Measurements from ENCODE around the gene FAM20B.

- TF ChIP-seq, protein P1, sequence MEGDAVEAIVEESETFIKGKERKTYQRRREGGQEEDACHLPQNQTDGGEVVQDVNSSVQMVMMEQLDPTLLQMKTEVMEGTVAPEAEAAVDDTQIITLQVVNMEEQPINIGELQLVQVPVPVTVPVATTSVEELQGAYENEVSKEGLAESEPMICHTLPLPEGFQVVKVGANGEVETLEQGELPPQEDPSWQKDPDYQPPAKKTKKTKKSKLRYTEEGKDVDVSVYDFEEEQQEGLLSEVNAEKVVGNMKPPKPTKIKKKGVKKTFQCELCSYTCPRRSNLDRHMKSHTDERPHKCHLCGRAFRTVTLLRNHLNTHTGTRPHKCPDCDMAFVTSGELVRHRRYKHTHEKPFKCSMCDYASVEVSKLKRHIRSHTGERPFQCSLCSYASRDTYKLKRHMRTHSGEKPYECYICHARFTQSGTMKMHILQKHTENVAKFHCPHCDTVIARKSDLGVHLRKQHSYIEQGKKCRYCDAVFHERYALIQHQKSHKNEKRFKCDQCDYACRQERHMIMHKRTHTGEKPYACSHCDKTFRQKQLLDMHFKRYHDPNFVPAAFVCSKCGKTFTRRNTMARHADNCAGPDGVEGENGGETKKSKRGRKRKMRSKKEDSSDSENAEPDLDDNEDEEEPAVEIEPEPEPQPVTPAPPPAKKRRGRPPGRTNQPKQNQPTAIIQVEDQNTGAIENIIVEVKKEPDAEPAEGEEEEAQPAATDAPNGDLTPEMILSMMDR (IDR thresholded peaks at IDR 0.05) = no peak
- TF ChIP-seq ZFX (IDR thresholded peaks at IDR 0.05; ENCODE audit: borderline replicate concordance) = no peak
Measured at GRCh38 chr1:179034720-179035119, 9.0 kb downstream of the FAM20B start.
